ENCODE results near the gene LDLRAD4. TPM values are rescaled to one million over a fixed set of nuclear protein-coding genes. Genes with fewer than 3 reads are reported as not detected.

The LDLRAD4 gene
- polyA plus RNA-seq, 1 experiment = not detected

DNA sequence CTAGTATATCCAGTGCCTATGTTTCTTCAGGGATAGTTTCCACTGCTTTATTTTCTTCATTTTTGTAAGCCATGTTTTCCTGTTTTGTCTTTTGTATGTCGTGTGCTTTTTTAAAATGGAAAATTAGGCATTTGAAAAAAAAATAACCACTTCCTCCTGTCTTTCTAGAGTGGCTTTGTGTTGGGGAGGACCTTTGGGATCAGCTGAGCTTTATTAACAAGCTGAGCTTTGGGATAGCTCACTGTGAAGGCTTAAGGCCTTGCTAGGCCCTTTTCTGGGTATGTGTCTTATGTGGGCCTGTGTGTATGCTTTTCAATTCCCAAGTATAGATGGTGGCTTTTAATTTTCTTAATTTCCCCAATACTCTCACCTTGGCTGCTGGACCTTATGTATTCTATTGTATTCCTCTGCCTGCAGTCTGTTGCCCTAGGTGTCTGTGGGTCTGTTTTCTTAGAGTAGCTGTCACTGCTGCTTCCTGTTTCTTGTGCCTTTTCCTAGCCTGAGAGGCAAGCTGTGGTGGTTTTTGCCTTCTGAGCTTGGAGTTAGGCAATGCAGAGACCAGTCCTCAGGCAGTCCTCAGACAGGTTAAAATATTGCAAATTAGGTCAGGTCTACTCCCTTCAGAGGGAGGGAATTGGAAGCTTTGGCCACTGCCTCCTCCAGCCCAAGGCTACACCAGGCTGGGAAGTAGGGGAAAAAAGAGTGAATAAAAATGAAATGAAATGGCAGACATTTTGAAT lies 134.7 kb downstream of the LDLRAD4 start:
- CTCF ChIA-PET = no interaction called here
- peaks cover 2% of the 10 kb centered on the region; the same call in 1 of the 2 replicates for H3K9me3 ChIP-seq (ENCODE audit: control insufficient read depth, insufficient read depth, low read length)
- DNase-seq (ENCODE audit: low read depth, low spot score) = no peak
- H3K27me3 ChIP-seq (ENCODE audit: control insufficient read depth, insufficient read depth, low read length) = no peaks in the 10 kb centered on the region
- no peak overlapping the region for H3K27ac ChIP-seq (ENCODE audit: low read depth, low read length)
- TF ChIP-seq, protein P1, sequence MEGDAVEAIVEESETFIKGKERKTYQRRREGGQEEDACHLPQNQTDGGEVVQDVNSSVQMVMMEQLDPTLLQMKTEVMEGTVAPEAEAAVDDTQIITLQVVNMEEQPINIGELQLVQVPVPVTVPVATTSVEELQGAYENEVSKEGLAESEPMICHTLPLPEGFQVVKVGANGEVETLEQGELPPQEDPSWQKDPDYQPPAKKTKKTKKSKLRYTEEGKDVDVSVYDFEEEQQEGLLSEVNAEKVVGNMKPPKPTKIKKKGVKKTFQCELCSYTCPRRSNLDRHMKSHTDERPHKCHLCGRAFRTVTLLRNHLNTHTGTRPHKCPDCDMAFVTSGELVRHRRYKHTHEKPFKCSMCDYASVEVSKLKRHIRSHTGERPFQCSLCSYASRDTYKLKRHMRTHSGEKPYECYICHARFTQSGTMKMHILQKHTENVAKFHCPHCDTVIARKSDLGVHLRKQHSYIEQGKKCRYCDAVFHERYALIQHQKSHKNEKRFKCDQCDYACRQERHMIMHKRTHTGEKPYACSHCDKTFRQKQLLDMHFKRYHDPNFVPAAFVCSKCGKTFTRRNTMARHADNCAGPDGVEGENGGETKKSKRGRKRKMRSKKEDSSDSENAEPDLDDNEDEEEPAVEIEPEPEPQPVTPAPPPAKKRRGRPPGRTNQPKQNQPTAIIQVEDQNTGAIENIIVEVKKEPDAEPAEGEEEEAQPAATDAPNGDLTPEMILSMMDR (IDR thresholded peaks at IDR 0.05; ENCODE audit: low read depth, low read length) = no peak
- POLR2A ChIA-PET = no interaction called here
- no peak overlapping the region for H3K4me3 ChIP-seq (ENCODE audit: low read depth, low read length)

DNA sequence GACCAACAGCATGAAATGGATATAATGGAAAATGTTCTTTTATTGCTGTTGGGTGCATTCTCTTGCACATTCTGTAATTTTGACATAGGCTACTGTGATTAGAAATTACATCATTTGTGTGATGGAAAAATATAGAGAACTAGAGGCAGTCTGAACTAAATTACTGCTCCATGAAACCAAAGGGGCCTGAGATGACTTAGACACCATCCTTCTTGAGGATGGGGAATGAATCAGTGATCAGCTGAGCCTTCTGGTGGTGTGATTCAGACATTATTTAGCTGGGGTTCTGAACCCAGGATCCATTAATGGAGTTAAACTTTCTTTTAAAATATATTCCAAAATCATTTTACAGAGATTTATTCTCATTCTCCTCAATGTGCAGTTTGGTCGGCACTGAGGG lies 135.8 kb downstream of the LDLRAD4 start:
- POLR2A ChIA-PET = no interaction called here
- H3K27ac ChIP-seq (ENCODE audit: low read depth, low read length) = no peak overlapping the region
- H3K27me3 ChIP-seq (ENCODE audit: control insufficient read depth, insufficient read depth, low read length) = no peaks in the 10 kb centered on the region
- CTCF ChIA-PET = no interaction called here
- TF ChIP-seq, protein P1 (IDR thresholded peaks at IDR 0.05; ENCODE audit: low read depth, low read length) = no peak
- H3K4me3 ChIP-seq (ENCODE audit: low read depth, low read length) = no peak overlapping the region
- no peak for DNase-seq (ENCODE audit: low read depth, low spot score)
- no peaks in the 10 kb centered on the region for H3K9me3 ChIP-seq (ENCODE audit: control insufficient read depth, insufficient read depth, low read length)

DNA sequence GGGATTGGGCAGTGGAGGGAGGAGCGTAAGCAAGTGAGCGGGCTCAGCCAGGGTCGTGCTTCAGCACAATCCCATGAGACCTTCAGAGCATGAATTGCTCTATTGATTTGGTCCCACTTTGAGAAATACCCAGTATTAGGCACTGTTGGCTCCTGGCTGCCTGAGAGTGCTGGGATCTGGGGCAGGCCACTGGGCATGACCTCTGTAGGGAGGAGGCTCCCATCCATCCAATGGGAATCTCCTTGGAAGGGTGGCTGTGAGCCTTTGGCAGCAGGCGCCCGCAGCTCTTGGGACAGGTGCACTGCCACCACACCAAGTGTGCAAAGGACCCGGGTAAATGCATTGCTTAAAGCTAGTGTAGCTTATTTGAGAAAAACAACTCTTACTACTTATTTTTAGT lies 137.5 kb downstream of the LDLRAD4 start:
- TF ChIP-seq, protein P1 (IDR thresholded peaks at IDR 0.05; ENCODE audit: low read depth, low read length) = no peak
- POLR2A ChIA-PET = no interaction called here
- H3K9me3 ChIP-seq (ENCODE audit: control insufficient read depth, insufficient read depth, low read length) = no peaks in the 10 kb centered on the region
- CTCF ChIA-PET = no interaction called here
- no peak for DNase-seq (ENCODE audit: low read depth, low spot score)
- H3K27me3 ChIP-seq (ENCODE audit: control insufficient read depth, insufficient read depth, low read length) = no peaks in the 10 kb centered on the region
- no peak overlapping the region for H3K4me3 ChIP-seq (ENCODE audit: low read depth, low read length)
- H3K27ac ChIP-seq (ENCODE audit: low read depth, low read length) = no peak overlapping the region

DNA sequence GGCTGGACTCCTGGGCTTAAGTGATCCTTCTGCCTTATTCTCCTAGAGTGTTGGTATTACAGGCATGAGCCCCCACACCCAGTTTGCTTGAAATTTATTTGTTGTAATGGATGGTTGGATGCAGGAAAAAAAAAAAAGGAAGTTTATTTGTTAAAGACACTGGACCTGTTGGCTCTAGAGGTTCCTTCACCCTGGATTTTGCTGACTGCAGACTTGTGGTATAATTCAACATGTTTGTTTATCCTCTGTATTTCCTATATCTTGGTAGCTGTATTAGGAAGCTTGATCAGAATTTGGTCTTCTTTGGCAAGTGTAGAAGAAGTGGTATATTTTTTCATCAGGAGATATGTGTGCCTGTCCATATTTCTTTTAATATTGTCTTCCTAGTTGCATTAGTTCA lies 138.7 kb downstream of the LDLRAD4 start:
- TF ChIP-seq, protein P1 (IDR thresholded peaks at IDR 0.05; ENCODE audit: low read depth, low read length) = no peak

DNA sequence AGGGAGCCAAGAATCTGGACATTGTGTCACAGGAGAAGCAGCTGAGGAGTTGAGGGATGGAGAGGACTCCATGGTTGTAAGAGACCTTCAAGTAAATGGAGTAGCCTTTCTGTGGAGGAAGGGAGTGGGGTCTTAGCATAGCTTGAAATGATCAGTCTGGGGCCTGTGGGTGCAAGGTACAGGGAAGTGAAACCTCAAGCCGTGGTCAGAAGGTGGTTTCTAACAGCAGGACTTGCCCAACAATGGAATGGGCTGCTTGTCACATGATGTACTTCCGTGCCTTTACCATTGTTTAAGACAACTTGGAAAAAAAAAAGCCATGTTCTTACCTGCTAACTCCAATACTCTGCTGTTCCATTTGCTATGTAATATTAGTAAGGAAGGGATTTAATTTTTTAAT lies 140.7 kb downstream of the LDLRAD4 start:
- TF ChIP-seq, protein P1 (IDR thresholded peaks at IDR 0.05; ENCODE audit: low read depth, low read length) = no peak
- POLR2A ChIA-PET = no interaction called here
- CTCF ChIA-PET = no interaction called here

More for the DNA sequence above, 138.7 kb downstream of the LDLRAD4 start:
- CTCF ChIA-PET = no interaction called here
- Histone ChIP-seq H3K4me3 (ENCODE audit: low read depth, low read length) (no peak overlapping the region), H3K27me3 (ENCODE audit: control insufficient read depth, insufficient read depth, low read length) (no peaks in the 10 kb centered on the region), H3K27ac (ENCODE audit: low read depth, low read length) (no peak overlapping the region), H3K9me3 (ENCODE audit: control insufficient read depth, insufficient read depth, low read length) (no peaks in the 10 kb centered on the region)
- DNase-seq (ENCODE audit: low read depth, low spot score) = no peak
- POLR2A ChIA-PET = no interaction called here

More for the DNA sequence above, 140.7 kb downstream of the LDLRAD4 start:
- no peaks in the 10 kb centered on the region for H3K9me3 ChIP-seq (ENCODE audit: control insufficient read depth, insufficient read depth, low read length)
- H3K27me3 ChIP-seq (ENCODE audit: control insufficient read depth, insufficient read depth, low read length) = no peaks in the 10 kb centered on the region
- no peak overlapping the region for H3K4me3 ChIP-seq (ENCODE audit: low read depth, low read length)
- no peak overlapping the region for H3K27ac ChIP-seq (ENCODE audit: low read depth, low read length)
- DNase-seq (ENCODE audit: low read depth, low spot score) = no peak
